Vagina (tissue), 2 donors: Measurements from ENCODE around the gene RHO. TPM values are rescaled to one million over a fixed set of nuclear protein-coding genes. Genes with fewer than 3 reads are reported as not detected.
"Not testable (repeated sequence)": the region's sequence is repeated elsewhere in the genome, so short reads cannot be mapped to it uniquely, and the experiment has no call there.

Experiments used
- DNase-seq, 2 donors: peaks; one replicate each; pipeline ENCODE4 v3.0.0-alpha.2; 2017; ENCODE audit errors: extremely low spot score in 2 of 2
- H3K27ac ChIP-seq: fragments of 200-600 bp; sonication (generic); one replicate; pipeline ENCODE4 v1.5.1; 2019
- H3K27me3 ChIP-seq: fragments of 200-600 bp; sonication (generic); one replicate; pipeline ENCODE4 v1.5.1; 2019
- H3K36me3 ChIP-seq, 2 donors: fragments of 200-600 bp; sonication (generic); one replicate each; pipeline ENCODE4 v1.5.1; 2017 to 2019
- H3K4me1 ChIP-seq: fragments of 200-600 bp; sonication (generic); one replicate; pipeline ENCODE4 v1.5.1; 2019
- H3K4me3 ChIP-seq, 2 donors: fragments of 200-600 bp; sonication (generic); 1 replicate in 1 of 2; 2 replicates in 1 of 2; pipeline ENCODE4 v1.5.1; 2016 to 2019
- H3K9me3 ChIP-seq: fragments of 200-600 bp; sonication (generic); one replicate; pipeline ENCODE4 v1.5.1; 2019
- POLR2A ChIP-seq, 2 donors: fragments of 450-650 bp; IDR thresholded peaks; one replicate each; pipeline ENCODE4 v1.6.1; 2017; ENCODE audit warnings: antibody characterized with exemption in 2 of 2, mild to moderate bottlenecking in 2 of 2, moderate library complexity in 2 of 2
- POLR2AphosphoS5 ChIP-seq, 2 donors: sonication (generic); formaldehyde crosslinking; IDR thresholded peaks; one replicate each; pipeline ENCODE4 v1.9.0; 2017; ENCODE audit warnings: antibody characterized with exemption in 2 of 2, mild to moderate bottlenecking in 2 of 2, low read depth in 1 of 2; ENCODE audit not compliant: insufficient read depth in 1 of 2
- intact Hi-C: fragments of 100-400 bp; cut with DNase I; formaldehyde crosslinking; loops from one replicate; pipeline ENCODE4 v1.15.1; 2023
- total RNA-seq: library from RNA; depleted of rRNA; stranded (reverse); fragments of >200 nt; gene quantifications from one replicate; pipeline ENCODE4 v1.2.3, GENCODE V29; 2016
- TF ChIP-seq, protein P1 (sequence below), 3 experiments: fragments of 450-650 bp in 2 of 3; fragments of 200-600 bp in 1 of 3; sonication (generic) in 1 of 3; IDR thresholded peaks; one replicate each; pipeline ENCODE4 v1.5.1; 2017 to 2019; ENCODE audit warnings: antibody characterized with exemption in 3 of 3, mild to moderate bottlenecking in 2 of 3, moderate library complexity in 2 of 3

RHO gene
- total RNA-seq, 1 donor from 2014 or later: not detected

DNA sequence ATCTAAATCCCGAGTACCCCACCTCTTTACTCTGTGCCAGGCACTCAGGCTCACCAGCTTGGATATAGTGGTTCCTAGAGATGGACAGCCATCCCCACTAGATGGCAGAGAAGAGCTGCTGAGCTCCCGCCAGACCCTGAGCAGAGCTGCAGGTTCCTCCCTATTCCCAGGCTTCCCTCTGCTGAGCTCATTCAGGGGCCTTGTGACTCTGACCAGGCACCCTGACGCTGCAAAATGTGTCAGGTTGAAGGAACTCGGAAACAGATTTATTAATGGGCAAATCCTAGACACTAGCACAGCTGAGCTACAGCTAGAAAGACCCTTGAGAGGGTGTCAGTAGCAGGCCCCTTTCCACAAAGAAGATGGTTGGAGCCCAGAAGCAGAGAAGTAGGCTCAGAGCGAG lies 38.2 kb upstream of the RHO start:
- Histone ChIP-seq H3K9me3 (no peaks in the 10 kb centered on the region), H3K4me3 (no peak overlapping the region), H3K27ac (peak overlapping the region; percentile 94), H3K36me3 (peaks cover 0 to 9% of the 10 kb centered on the region in 2 donors), H3K4me1 (peaks cover 35% of the 10 kb centered on the region), H3K27me3 (no peaks in the 10 kb centered on the region)
- TF ChIP-seq POLR2AphosphoS5 (IDR thresholded peaks at IDR 0.05; ENCODE audit: insufficient read depth in 1 of 2, low read depth in 1 of 2): peak; percentile 79 to 93
- no peak for TF ChIP-seq POLR2A (IDR thresholded peaks at IDR 0.05)
- TF ChIP-seq, protein P1, sequence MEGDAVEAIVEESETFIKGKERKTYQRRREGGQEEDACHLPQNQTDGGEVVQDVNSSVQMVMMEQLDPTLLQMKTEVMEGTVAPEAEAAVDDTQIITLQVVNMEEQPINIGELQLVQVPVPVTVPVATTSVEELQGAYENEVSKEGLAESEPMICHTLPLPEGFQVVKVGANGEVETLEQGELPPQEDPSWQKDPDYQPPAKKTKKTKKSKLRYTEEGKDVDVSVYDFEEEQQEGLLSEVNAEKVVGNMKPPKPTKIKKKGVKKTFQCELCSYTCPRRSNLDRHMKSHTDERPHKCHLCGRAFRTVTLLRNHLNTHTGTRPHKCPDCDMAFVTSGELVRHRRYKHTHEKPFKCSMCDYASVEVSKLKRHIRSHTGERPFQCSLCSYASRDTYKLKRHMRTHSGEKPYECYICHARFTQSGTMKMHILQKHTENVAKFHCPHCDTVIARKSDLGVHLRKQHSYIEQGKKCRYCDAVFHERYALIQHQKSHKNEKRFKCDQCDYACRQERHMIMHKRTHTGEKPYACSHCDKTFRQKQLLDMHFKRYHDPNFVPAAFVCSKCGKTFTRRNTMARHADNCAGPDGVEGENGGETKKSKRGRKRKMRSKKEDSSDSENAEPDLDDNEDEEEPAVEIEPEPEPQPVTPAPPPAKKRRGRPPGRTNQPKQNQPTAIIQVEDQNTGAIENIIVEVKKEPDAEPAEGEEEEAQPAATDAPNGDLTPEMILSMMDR (IDR thresholded peaks at IDR 0.05): peak; percentile 86 to 91 (median 87)
- intact Hi-C loops: loop anchor here (5.0 kb wide), 1 partner anchor 122 kb away; no protein-coding TSS in a partner anchor
- DNase-seq: peak in 1 of 2 donors; percentile 98

DNA sequence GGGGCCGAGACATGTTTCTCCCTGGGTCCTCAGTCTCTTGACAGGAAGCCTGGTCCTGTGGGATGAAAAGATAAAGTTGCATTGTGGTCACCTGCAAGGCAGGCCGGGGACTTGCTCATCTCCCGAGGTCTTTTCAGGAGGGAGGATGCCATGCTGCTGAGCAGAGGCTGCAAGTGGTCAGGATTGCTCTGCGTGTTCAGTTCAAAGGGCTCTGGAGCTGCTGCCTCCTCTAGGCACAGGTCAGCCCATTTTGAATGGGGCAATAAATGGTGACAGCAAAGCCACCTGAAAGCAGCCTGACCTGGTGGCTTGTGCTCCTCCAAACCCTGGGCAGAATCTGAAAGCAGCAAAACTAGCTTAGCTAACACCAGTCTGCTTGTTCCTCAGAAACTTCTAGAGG lies 37.4 kb upstream of the RHO start:
- DNase-seq, H3K36me3 ChIP-seq, H3K9me3 ChIP-seq, H3K4me3 ChIP-seq, H3K27me3 ChIP-seq: not testable (repeated sequence)
- intact Hi-C loops: loop anchor here (5.0 kb wide), 1 partner anchor 121 kb away; no protein-coding TSS in a partner anchor
- peak overlapping the region; percentile 94 for H3K27ac ChIP-seq
- peaks cover 28% of the 10 kb centered on the region for H3K4me1 ChIP-seq

DNA sequence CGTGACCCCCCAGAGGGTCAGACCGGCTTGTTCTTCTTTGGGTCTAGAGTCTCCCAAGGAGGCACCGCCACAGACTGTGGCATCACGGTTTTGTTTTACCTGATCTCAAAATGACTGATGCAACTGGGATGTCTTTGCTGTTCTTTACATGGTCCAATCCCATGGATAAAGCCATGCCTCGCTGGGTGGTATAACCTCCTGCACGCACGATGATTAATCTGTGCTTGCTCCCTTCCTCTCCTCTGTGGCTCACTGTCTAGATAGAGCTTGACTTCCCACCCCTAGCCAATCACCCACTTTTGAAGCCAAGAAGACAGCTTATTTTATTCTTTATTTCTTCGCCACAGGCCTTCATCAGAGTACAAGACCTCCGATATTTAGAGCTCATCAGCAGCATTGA lies 36.6 kb upstream of the RHO start:
- no peaks in the 10 kb centered on the region for H3K27me3 ChIP-seq
- H3K4me3 ChIP-seq: no peak overlapping the region
- peak overlapping the region; percentile 94 for H3K27ac ChIP-seq
- TF ChIP-seq POLR2AphosphoS5 (IDR thresholded peaks at IDR 0.05; ENCODE audit: insufficient read depth in 1 of 2, low read depth in 1 of 2) (no peak), POLR2A (IDR thresholded peaks at IDR 0.05) (no peak)
- TF ChIP-seq, protein P1 (IDR thresholded peaks at IDR 0.05): no peak
- no peaks in the 10 kb centered on the region for H3K9me3 ChIP-seq
- H3K36me3 ChIP-seq: peaks cover 0 to 9% of the 10 kb centered on the region in 2 donors
- DNase-seq: no peak
- intact Hi-C loops: loop anchor here (5.0 kb wide), 1 partner anchor 121 kb away; no protein-coding TSS in a partner anchor
- peaks cover 22% of the 10 kb centered on the region for H3K4me1 ChIP-seq

DNA sequence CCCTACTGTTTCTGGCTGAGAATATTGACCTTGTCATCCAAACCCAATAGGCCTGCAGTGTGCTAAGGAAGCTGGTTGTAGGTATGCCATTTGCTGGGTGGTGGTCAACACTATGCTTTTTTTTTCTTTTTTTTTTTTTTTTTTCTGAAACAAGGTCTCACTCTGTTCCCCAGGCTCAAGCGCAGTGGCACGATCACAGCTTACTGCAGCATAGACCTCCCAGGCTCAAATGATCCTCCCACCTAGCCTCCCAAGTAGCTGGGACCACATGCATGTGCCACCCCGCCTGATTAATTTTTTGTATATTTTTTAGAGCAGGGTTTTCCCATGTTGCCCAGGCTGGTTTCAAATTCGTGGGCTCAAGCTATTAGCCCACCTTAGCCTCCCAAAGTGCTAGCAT lies 35.7 kb upstream of the RHO start:
- no peaks in the 10 kb centered on the region for H3K9me3 ChIP-seq
- H3K36me3 ChIP-seq: peaks cover 0 to 9% of the 10 kb centered on the region in 2 donors
- DNase-seq: no peak
- no peaks in the 10 kb centered on the region for H3K27me3 ChIP-seq
- no peak overlapping the region for H3K27ac ChIP-seq
- H3K4me1 ChIP-seq: peaks cover 18% of the 10 kb centered on the region
- TF ChIP-seq, protein P1 (IDR thresholded peaks at IDR 0.05): no peak
- no peak for TF ChIP-seq POLR2A (IDR thresholded peaks at IDR 0.05)
- no peak for TF ChIP-seq POLR2AphosphoS5 (IDR thresholded peaks at IDR 0.05; ENCODE audit: insufficient read depth in 1 of 2, low read depth in 1 of 2)
- intact Hi-C loops: loop anchor here (5.0 kb wide), 1 partner anchor 120 kb away; no protein-coding TSS in a partner anchor
- no peak overlapping the region for H3K4me3 ChIP-seq

DNA sequence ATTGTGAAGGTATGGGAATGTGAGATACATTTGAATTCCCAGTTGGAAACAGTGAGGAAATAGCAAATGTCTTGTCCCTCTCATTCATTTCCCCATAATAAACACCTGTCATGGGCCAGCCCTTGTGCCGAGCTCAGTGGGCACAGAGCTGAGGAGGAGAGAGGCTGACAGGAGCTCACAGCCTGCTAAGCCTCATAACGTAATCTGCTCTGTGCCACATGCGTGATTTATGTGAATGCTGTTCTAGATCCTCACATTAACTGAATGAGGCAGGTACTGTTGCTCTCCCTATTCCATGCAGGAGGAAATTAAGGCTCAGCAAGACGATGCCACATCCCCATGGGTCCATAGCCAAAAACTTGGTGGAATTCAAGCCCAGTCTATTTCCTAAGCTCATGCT lies 35.2 kb upstream of the RHO start:
- Histone ChIP-seq H3K36me3 (peaks cover 0 to 9% of the 10 kb centered on the region in 2 donors), H3K4me1 (peaks cover 18% of the 10 kb centered on the region), H3K9me3 (no peaks in the 10 kb centered on the region), H3K27ac (no peak overlapping the region), H3K4me3 (no peak overlapping the region), H3K27me3 (no peaks in the 10 kb centered on the region)
- TF ChIP-seq POLR2AphosphoS5 (IDR thresholded peaks at IDR 0.05; ENCODE audit: insufficient read depth in 1 of 2, low read depth in 1 of 2) (no peak), POLR2A (IDR thresholded peaks at IDR 0.05) (no peak)
- TF ChIP-seq, protein P1 (IDR thresholded peaks at IDR 0.05): no peak
- no peak for DNase-seq
- intact Hi-C loops: loop anchor here (5.0 kb wide), 1 partner anchor 119 kb away; no protein-coding TSS in a partner anchor

DNA sequence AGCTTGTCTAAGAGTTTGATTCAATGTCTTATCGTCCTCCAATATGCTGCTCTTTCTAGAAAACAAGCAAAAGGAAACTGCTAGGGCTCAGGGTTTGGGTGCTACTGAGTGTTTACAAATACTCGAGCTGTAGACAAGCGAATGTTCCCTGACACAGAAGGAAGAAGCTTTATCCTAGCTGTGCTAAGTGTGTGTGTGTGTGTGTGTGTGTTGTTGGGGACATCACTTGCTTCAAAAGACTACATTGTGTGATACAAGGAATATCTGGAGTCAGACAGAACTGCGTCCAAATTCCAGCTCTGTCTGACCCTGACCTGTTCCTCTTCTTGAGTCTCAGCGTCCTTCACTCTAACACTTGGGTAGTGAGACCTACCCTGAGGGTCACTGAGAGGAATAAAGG lies 33.9 kb upstream of the RHO start:
- DNase-seq, H3K4me3 ChIP-seq, H3K36me3 ChIP-seq, H3K27me3 ChIP-seq, H3K9me3 ChIP-seq: not testable (repeated sequence)
- intact Hi-C loops: loop anchor here (5.0 kb wide), 1 partner anchor 118 kb away; no protein-coding TSS in a partner anchor
- Histone ChIP-seq H3K27ac (peak overlapping the region; percentile 76), H3K4me1 (peaks cover 18% of the 10 kb centered on the region)

DNA sequence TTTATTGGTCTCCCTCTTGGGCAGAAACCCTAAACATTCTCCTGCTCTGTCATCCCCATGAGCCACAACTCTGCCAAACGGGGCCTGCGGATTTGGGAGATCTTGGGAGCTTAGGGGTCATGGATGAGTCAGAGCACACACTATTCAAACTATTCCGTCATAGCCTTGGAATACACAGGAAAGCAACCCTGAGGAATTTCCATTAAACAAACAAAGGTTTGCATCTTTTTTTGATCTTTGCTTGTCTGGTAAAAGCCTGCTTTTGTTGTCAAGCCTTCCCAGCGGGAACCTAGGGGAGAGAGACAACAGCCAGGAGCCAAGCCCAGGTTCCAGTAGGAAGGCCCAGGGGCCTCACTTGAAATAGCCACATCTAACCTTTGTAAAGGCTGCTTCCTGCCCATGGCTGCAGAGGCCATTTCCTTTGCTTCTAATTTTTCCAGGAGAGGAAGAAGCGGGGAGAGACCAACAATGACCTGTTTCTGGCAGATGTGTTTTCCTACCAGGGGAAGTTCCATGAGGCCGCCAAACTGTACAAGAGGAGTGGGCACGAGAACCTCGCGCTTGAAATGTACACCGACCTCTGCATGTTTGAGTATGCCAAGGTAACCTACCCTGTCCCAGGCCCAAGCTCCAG lies 33.3 kb upstream of the RHO start:
- H3K9me3 ChIP-seq, H3K4me3 ChIP-seq, H3K36me3 ChIP-seq, DNase-seq, H3K27me3 ChIP-seq, intact Hi-C loops: not testable (repeated sequence)
- peaks cover 18% of the 10 kb centered on the region for H3K4me1 ChIP-seq
- peak overlapping the region; percentile 76 for H3K27ac ChIP-seq

DNA sequence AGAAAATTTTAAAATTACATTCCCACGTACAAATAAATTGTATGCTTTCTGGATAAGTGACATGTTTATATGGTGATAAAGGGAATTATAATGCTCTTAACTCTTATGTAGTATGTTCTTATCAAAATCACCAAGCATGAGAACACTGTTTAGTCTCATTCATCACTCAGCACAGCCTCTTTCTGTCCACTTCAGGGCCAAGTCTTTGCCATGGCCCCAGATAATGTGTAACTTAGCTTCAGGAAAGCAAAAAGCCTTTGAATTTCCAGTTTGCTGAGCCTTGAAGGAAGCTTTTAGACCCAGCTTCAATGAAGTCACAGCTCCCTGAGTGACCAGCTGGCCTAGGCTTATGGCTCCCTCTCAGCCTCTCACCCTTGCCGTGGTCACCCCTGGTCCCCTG lies 30.6 kb upstream of the RHO start:
- H3K4me1 ChIP-seq: peaks cover 11% of the 10 kb centered on the region
- DNase-seq, intact Hi-C loops, H3K9me3 ChIP-seq, H3K4me3 ChIP-seq, H3K27me3 ChIP-seq, H3K27ac ChIP-seq, H3K36me3 ChIP-seq: not testable (repeated sequence)
